ENCODE measurements around the gene GNG11. TPM values are rescaled to one million over a fixed set of nuclear protein-coding genes. Genes with fewer than 3 reads are reported as not detected.

GNG11 gene
- polyA plus RNA-seq, 1 donor (not counting 4 experiments of a cell fraction or from before 2014, with no cell fraction given) = 1.0 TPM

DNA sequence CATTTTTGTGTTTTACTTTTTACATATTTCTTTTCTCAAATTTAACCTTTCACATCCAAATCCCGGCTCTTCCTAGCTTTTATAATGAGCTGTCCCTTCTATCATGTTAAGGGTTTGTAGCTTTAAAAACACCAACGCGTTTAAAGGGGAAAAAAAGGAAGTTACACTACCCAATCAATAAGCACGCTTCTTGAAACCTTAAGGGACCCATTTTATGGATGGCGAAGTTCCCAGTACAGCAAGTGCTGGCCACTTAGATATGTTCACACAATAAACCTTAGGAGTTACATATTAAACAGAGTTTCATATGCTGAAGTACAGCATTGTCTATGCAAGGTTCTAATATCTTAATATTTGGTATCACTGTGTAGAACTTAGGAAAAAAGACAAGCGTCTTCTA lies 1.8 kb downstream of the GNG11 start:
- Histone ChIP-seq H3K9ac (ENCODE audit: control insufficient read depth, extremely low read depth, insufficient read depth, low read length) (no peak overlapping the region), H3K79me2 (ENCODE audit: control insufficient read depth, insufficient read depth, low read length) (no peaks in the 10 kb centered on the region), H3K4me3 (ENCODE audit: control insufficient read depth in 2 of 3, extremely low read depth in 1 of 3, insufficient read depth in 2 of 3, low read depth in 1 of 3, low read length in 3 of 3) (no peak overlapping the region), H3K4me2 (ENCODE audit: control insufficient read depth, extremely low read depth, insufficient read depth, low read depth, low read length) (no peak overlapping the region), H4K20me1 (ENCODE audit: control insufficient read depth, extremely low read depth, insufficient read depth, low read length) (no peaks in the 10 kb centered on the region), H3K4me1 (ENCODE audit: control insufficient read depth, extremely low read depth, insufficient read depth, low read length) (no peaks in the 10 kb centered on the region), H3K9me1 (ENCODE audit: control insufficient read depth, extremely low read depth, insufficient read depth, low read length) (no peaks in the 10 kb centered on the region), H3K9me3 (ENCODE audit: control insufficient read depth, low read depth, low read length) (no peaks in the 10 kb centered on the region), H3K36me3 (ENCODE audit: control insufficient read depth in 2 of 2, extremely low read depth in 1 of 2, insufficient read depth in 2 of 2, low read length in 2 of 2) (no peaks in the 10 kb centered on the region), H2AFZ (ENCODE audit: control insufficient read depth, low read length) (no peak overlapping the region), H3K27me3 (ENCODE audit: control insufficient read depth, extremely low read depth, insufficient read depth, low read length) (no peaks in the 10 kb centered on the region), H3K27ac (ENCODE audit: control insufficient read depth, insufficient read depth, low read length) (no peak overlapping the region)
- DNase-seq (ENCODE audit: low read depth, low spot score) (no peak), FAIRE-seq (no peak)
- dilution Hi-C loops (cut with MboI; ENCODE audit: extremely low pct_ligation_motif_present, low sequenced_read_pairs) = no loop called here
- TF ChIP-seq EZH2 (IDR thresholded peaks at IDR 0.05; ENCODE audit: low read length) = no peak
- TF ChIP-seq, protein P1, sequence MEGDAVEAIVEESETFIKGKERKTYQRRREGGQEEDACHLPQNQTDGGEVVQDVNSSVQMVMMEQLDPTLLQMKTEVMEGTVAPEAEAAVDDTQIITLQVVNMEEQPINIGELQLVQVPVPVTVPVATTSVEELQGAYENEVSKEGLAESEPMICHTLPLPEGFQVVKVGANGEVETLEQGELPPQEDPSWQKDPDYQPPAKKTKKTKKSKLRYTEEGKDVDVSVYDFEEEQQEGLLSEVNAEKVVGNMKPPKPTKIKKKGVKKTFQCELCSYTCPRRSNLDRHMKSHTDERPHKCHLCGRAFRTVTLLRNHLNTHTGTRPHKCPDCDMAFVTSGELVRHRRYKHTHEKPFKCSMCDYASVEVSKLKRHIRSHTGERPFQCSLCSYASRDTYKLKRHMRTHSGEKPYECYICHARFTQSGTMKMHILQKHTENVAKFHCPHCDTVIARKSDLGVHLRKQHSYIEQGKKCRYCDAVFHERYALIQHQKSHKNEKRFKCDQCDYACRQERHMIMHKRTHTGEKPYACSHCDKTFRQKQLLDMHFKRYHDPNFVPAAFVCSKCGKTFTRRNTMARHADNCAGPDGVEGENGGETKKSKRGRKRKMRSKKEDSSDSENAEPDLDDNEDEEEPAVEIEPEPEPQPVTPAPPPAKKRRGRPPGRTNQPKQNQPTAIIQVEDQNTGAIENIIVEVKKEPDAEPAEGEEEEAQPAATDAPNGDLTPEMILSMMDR (optimal IDR thresholded peaks at IDR 0.05 in 1 of 3, IDR thresholded peaks at IDR 0.05 in 1 of 3, conservative IDR thresholded peaks at IDR 0.05 in 1 of 3; ENCODE audit: extremely low read depth in 1 of 3, insufficient read depth in 2 of 3, low read length in 3 of 3) = no peak

DNA sequence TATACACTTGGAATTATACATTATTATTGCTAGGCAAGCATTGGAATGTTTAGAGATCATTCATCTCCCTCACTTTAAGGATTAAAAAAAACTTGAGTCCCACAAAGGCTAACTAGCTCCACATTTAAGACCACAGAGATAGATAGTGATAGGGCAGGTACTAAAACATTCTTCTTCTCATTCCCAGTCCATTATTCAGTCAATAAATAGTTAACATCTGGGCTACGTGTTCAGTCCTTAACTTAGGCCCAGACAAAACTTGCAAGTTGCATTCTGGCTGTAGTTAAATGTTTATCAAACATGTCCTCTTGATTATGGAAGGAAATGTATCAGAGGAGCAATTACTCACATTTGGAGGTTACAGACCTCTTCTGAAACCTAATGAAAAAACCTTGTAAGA lies 2.4 kb downstream of the GNG11 start:
- dilution Hi-C loops (cut with MboI; ENCODE audit: extremely low pct_ligation_motif_present, low sequenced_read_pairs) = no loop called here
- H3K79me2 ChIP-seq (ENCODE audit: control insufficient read depth, insufficient read depth, low read length) = no peaks in the 10 kb centered on the region
- peak; percentile 13 for FAIRE-seq
- H3K36me3 ChIP-seq (ENCODE audit: control insufficient read depth in 2 of 2, extremely low read depth in 1 of 2, insufficient read depth in 2 of 2, low read length in 2 of 2) = no peaks in the 10 kb centered on the region
- H3K9ac ChIP-seq (ENCODE audit: control insufficient read depth, extremely low read depth, insufficient read depth, low read length) = no peak overlapping the region
- no peak for DNase-seq (ENCODE audit: low read depth, low spot score)
- no peak overlapping the region for H3K27ac ChIP-seq (ENCODE audit: control insufficient read depth, insufficient read depth, low read length)
- TF ChIP-seq, protein P1 (optimal IDR thresholded peaks at IDR 0.05 in 1 of 3, IDR thresholded peaks at IDR 0.05 in 1 of 3, conservative IDR thresholded peaks at IDR 0.05 in 1 of 3; ENCODE audit: extremely low read depth in 1 of 3, insufficient read depth in 2 of 3, low read length in 3 of 3) = no peak
- TF ChIP-seq EZH2 (IDR thresholded peaks at IDR 0.05; ENCODE audit: low read length) = no peak
- no peaks in the 10 kb centered on the region for H3K27me3 ChIP-seq (ENCODE audit: control insufficient read depth, extremely low read depth, insufficient read depth, low read length)
- H3K9me1 ChIP-seq (ENCODE audit: control insufficient read depth, extremely low read depth, insufficient read depth, low read length) = no peaks in the 10 kb centered on the region
- no peaks in the 10 kb centered on the region for H4K20me1 ChIP-seq (ENCODE audit: control insufficient read depth, extremely low read depth, insufficient read depth, low read length)
- H3K4me1 ChIP-seq (ENCODE audit: control insufficient read depth, extremely low read depth, insufficient read depth, low read length) = no peaks in the 10 kb centered on the region
- H2AFZ ChIP-seq (ENCODE audit: control insufficient read depth, low read length) = no peak overlapping the region
- no peak overlapping the region for H3K4me2 ChIP-seq (ENCODE audit: control insufficient read depth, extremely low read depth, insufficient read depth, low read depth, low read length)
- no peak overlapping the region for H3K4me3 ChIP-seq (ENCODE audit: control insufficient read depth in 2 of 3, extremely low read depth in 1 of 3, insufficient read depth in 2 of 3, low read depth in 1 of 3, low read length in 3 of 3)
- no peaks in the 10 kb centered on the region for H3K9me3 ChIP-seq (ENCODE audit: control insufficient read depth, low read depth, low read length)

Data from keratinocyte (primary cell).